Neural progenitor cell (in vitro differentiated cells): ENCODE data around the gene PNMT. TPM values are rescaled to one million over a fixed set of nuclear protein-coding genes. Genes with fewer than 3 reads are reported as not detected.

Experiments
- DNase-seq: peaks from one replicate; pipeline ENCODE4 v3.0.0-alpha.2; 2016; ENCODE audit warnings: low spot score
- H2AFZ ChIP-seq: fragments of 200-600 bp; sonication (generic); replicated peaks from 2 replicates; pipeline ENCODE4 v1.6.1; 2016; ENCODE audit warnings: antibody characterized with exemption
- H3F3A ChIP-seq: fragments of 200-600 bp; sonication (generic); 2 replicates; pipeline ENCODE4 v1.6.1; 2016; ENCODE audit warnings: antibody characterized with exemption, low read depth
- H3K27ac ChIP-seq: fragments of 200-600 bp; sonication (generic); 2 replicates; pipeline ENCODE4 v1.5.1; 2016; ENCODE audit warnings: mild to moderate bottlenecking
- H3K27me3 ChIP-seq: fragments of 200-600 bp; sonication (generic); 2 replicates; pipeline ENCODE4 v1.6.1; 2016; ENCODE audit warnings: mild to moderate bottlenecking, moderate library complexity
- H3K36me3 ChIP-seq: fragments of 200-600 bp; sonication (generic); 2 replicates; pipeline ENCODE4 v1.5.1; 2016
- H3K4me1 ChIP-seq: fragments of 200-600 bp; sonication (generic); 2 replicates; pipeline ENCODE4 v1.6.1; 2016; ENCODE audit warnings: mixed run types
- H3K4me2 ChIP-seq: fragments of 200-600 bp; sonication (generic); 2 replicates; pipeline ENCODE4 v1.6.1; 2016
- H3K4me3 ChIP-seq: fragments of 200-600 bp; sonication (generic); 2 replicates; pipeline ENCODE4 v1.5.1; 2016
- H3K79me2 ChIP-seq: fragments of 200-600 bp; sonication (generic); 2 replicates; pipeline ENCODE4 v1.6.1; 2016; ENCODE audit warnings: low read depth
- H3K9ac ChIP-seq: fragments of 200-600 bp; sonication (generic); 2 replicates; pipeline ENCODE4 v1.6.1; 2016
- H3K9me3 ChIP-seq: fragments of 200-600 bp; sonication (generic); 2 replicates; pipeline ENCODE4 v1.5.1; 2016; ENCODE audit warnings: low read depth
- H4K20me1 ChIP-seq: fragments of 200-600 bp; sonication (generic); 2 replicates; pipeline ENCODE4 v1.6.1; 2016; ENCODE audit warnings: low read depth
- H3K27ac Mint-ChIP-seq: 3 replicates; pipeline ENCODE4 v1.8.0; 2021; ENCODE audit warnings: mixed read lengths
- H3K27me3 Mint-ChIP-seq: 2 replicates; pipeline ENCODE4 v1.8.0; 2022; ENCODE audit warnings: low read depth, mild to moderate bottlenecking, inconsistent platforms, moderate library complexity, mixed read lengths; ENCODE audit not compliant: insufficient read depth
- H3K36me3 Mint-ChIP-seq: 3 replicates; pipeline ENCODE4 v1.8.0; 2021; ENCODE audit warnings: mixed read lengths
- H3K4me1 Mint-ChIP-seq: 3 replicates; pipeline ENCODE4 v1.8.0; 2021; ENCODE audit warnings: mixed read lengths
- H3K4me3 Mint-ChIP-seq: 3 replicates; pipeline ENCODE4 v1.8.0; 2021; ENCODE audit warnings: mild to moderate bottlenecking, moderate library complexity, mixed read lengths
- H3K9me3 Mint-ChIP-seq: 3 replicates; pipeline ENCODE4 v1.8.0; 2020; ENCODE audit warnings: mixed read lengths
- CTCF ChIP-seq: fragments of 200-600 bp; sonication (generic); IDR thresholded peaks from 2 replicates; pipeline ENCODE4 v1.5.1; 2017; ENCODE audit warnings: antibody characterized with exemption, mild to moderate bottlenecking
- EZH2 ChIP-seq: fragments of 200-600 bp; sonication (generic); IDR thresholded peaks from 2 replicates; pipeline ENCODE4 v1.6.1; 2017; ENCODE audit warnings: antibody characterized with exemption, mild to moderate bottlenecking, moderate library complexity
- EZH2phosphoT487 ChIP-seq: fragments of 200-600 bp; sonication (generic); IDR thresholded peaks from 2 replicates; pipeline ENCODE4 v1.6.1; 2017; ENCODE audit warnings: antibody characterized with exemption
- total RNA-seq: library from RNA; depleted of rRNA; stranded (reverse); fragments of >200 nt; gene quantifications from 2 replicates; pipeline ENCODE4 v1.2.3, GENCODE V29; 2015; ENCODE audit warnings: low replicate concordance

Gene PNMT
- total RNA-seq, 1 donor from 2014 or later: not detected

GRCh38 chr17:39632153-39632941 lies 35.9 kb upstream of the PNMT start:
- Histone ChIP-seq H4K20me1 (peaks cover 12% of the 10 kb centered on the region), H2AFZ (no peak overlapping the region), H3F3A (peaks cover 32% of the 10 kb centered on the region), H3K79me2 (no peaks in the 10 kb centered on the region), H3K27me3 (peaks cover 19% of the 10 kb centered on the region), H3K4me2 (no peak overlapping the region), H3K9me3 (no peaks in the 10 kb centered on the region), H3K27ac (no peak overlapping the region), H3K4me1 (peaks cover 28% of the 10 kb centered on the region), H3K4me3 (no peak overlapping the region), H3K36me3 (no peaks in the 10 kb centered on the region), H3K9ac (no peak overlapping the region)
- peaks cover 29% of the 10 kb centered on the region for H3K4me1 Mint-ChIP-seq
- no peak for DNase-seq
- no peak overlapping the region for H3K4me3 Mint-ChIP-seq
- H3K27me3 Mint-ChIP-seq: peaks cover 30% of the 10 kb centered on the region
- H3K9me3 Mint-ChIP-seq: no peaks in the 10 kb centered on the region
- no peak overlapping the region for H3K27ac Mint-ChIP-seq
- no peaks in the 10 kb centered on the region for H3K36me3 Mint-ChIP-seq
- TF ChIP-seq EZH2phosphoT487 (no peak), CTCF (no peak), EZH2 (no peak)

DNA sequence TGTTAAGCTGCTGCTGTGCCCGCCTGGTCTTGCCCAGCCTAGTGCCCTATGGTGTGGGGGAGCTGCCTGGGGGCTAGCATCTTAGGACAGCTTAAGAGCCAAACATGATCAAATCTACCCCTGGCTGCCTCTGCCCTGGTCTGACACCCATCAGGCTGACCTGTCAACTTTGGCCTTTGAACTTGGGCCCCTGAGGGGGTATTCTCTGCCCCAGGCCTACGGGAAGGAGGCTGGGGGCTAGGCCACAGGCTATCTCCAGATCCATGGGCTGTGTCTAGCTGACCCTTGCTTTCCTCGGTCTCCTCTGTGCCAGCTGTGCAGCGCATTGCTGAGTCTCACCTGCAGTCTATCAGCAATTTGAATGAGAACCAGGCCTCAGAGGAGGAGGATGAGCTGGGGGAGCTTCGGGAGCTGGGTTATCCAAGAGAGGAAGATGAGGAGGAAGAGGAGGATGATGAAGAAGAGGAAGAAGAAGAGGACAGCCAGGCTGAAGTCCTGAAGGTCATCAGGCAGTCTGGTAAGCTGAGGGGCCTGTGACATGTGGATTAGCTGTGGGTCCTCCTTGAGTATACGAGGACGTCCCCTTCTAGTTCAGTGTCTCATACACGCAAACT lies 34.6 kb upstream of the PNMT start:
- peaks cover 21% of the 10 kb centered on the region for H3K27me3 Mint-ChIP-seq
- peaks cover 13% of the 10 kb centered on the region for H4K20me1 ChIP-seq
- no peak for DNase-seq
- H3K4me3 Mint-ChIP-seq: peak overlapping the region; percentile 66
- no peaks in the 10 kb centered on the region for H3K9me3 Mint-ChIP-seq
- no peaks in the 10 kb centered on the region for H3K36me3 Mint-ChIP-seq
- peaks cover 29% of the 10 kb centered on the region for H3F3A ChIP-seq
- H3K27ac Mint-ChIP-seq: no peak overlapping the region
- H3K9me3 ChIP-seq: no peaks in the 10 kb centered on the region
- peaks cover 12% of the 10 kb centered on the region for H3K79me2 ChIP-seq
- peaks cover 34% of the 10 kb centered on the region for H3K4me1 Mint-ChIP-seq
- H3K4me1 ChIP-seq: peaks cover 24% of the 10 kb centered on the region
- H3K27me3 ChIP-seq: peaks cover 5% of the 10 kb centered on the region
- no peak overlapping the region for H3K9ac ChIP-seq
- H3K4me3 ChIP-seq: no peak overlapping the region
- no peak overlapping the region for H3K27ac ChIP-seq
- H3K4me2 ChIP-seq: no peak overlapping the region
- no peak overlapping the region for H2AFZ ChIP-seq
- no peaks in the 10 kb centered on the region for H3K36me3 ChIP-seq
- TF ChIP-seq CTCF: no peak
- TF ChIP-seq EZH2phosphoT487: no peak
- no peak for TF ChIP-seq EZH2

DNA sequence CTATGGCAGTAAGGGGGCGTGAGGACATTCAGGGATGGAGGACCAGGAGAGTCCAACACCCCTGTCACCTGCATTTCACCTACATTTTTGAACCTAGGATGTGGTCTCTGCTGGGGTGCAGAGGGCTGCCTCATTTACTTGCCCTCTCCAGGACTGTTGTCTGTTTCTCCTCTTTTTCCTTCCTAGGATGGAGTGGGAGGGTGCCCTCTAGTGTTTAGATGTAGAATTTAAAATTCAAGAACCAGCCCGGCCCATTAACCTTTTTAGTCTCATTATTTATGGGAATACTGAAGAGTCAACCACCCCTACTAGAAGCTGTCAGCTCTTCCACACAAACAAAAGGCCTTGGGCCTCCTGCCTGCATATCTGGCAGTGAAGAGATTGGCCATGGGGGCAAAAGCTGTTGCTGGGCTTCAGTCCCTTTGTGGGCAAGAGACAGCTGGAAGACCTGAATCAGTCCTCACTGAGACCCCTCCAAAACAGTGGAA lies 33.8 kb upstream of the PNMT start:
- TF ChIP-seq CTCF: peak; percentile 85
- no peak for TF ChIP-seq EZH2
- H3K4me2 ChIP-seq: no peak overlapping the region
- DNase-seq: peak; percentile 68
- Mint-ChIP-seq H3K27ac (no peak overlapping the region), H3K9me3 (no peaks in the 10 kb centered on the region), H3K36me3 (no peaks in the 10 kb centered on the region), H3K4me1 (peaks cover 39% of the 10 kb centered on the region), H3K4me3 (peak overlapping the region; percentile 25), H3K27me3 (peaks cover 17% of the 10 kb centered on the region)
- H3K4me1 ChIP-seq: peaks cover 24% of the 10 kb centered on the region
- H3K36me3 ChIP-seq: no peaks in the 10 kb centered on the region
- peaks cover 21% of the 10 kb centered on the region for H3F3A ChIP-seq
- no peak overlapping the region for H3K27ac ChIP-seq
- no peak overlapping the region for H2AFZ ChIP-seq
- no peaks in the 10 kb centered on the region for H3K9me3 ChIP-seq
- H3K79me2 ChIP-seq: peaks cover 20% of the 10 kb centered on the region
- H3K9ac ChIP-seq: no peak overlapping the region
- H4K20me1 ChIP-seq: peaks cover 18% of the 10 kb centered on the region
- H3K4me3 ChIP-seq: no peak overlapping the region
- H3K27me3 ChIP-seq: no peaks in the 10 kb centered on the region
